ENCODE results near the gene ZAR1.

The ZAR1 gene

DNA sequence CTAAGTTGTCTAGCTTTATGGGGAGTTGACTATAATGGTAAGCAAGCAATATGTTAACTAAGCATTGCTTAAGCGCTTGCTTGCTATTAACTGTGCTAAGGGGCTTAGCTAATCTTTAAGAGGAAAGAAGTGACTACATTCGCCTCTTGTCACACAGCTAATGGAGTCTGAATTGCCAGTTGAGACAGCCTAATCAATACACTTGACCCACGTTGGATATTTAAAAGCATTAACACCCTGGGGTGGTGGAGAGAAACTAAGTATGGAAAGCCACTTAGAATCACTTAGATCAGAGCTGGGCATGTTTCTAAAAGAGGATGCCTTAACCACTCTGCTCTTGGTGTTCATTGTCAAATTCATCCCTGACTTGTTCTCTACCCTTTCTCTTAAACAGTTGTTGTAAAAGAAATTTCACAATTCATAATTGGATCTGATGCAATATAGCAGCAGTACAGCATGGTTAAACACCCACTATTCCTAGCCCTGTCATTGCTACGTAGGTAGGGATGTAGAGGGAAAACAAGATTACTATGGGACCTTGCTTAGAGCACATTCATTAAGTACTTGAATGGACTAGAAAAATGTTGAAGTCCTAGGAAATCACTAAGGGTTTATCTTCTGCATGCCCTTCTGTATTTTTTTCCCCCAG lies 3.5 kb downstream of the ZAR1 start:
- TF ChIP-seq, protein P1, sequence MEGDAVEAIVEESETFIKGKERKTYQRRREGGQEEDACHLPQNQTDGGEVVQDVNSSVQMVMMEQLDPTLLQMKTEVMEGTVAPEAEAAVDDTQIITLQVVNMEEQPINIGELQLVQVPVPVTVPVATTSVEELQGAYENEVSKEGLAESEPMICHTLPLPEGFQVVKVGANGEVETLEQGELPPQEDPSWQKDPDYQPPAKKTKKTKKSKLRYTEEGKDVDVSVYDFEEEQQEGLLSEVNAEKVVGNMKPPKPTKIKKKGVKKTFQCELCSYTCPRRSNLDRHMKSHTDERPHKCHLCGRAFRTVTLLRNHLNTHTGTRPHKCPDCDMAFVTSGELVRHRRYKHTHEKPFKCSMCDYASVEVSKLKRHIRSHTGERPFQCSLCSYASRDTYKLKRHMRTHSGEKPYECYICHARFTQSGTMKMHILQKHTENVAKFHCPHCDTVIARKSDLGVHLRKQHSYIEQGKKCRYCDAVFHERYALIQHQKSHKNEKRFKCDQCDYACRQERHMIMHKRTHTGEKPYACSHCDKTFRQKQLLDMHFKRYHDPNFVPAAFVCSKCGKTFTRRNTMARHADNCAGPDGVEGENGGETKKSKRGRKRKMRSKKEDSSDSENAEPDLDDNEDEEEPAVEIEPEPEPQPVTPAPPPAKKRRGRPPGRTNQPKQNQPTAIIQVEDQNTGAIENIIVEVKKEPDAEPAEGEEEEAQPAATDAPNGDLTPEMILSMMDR (IDR thresholded peaks at IDR 0.05) = no peak

DNA sequence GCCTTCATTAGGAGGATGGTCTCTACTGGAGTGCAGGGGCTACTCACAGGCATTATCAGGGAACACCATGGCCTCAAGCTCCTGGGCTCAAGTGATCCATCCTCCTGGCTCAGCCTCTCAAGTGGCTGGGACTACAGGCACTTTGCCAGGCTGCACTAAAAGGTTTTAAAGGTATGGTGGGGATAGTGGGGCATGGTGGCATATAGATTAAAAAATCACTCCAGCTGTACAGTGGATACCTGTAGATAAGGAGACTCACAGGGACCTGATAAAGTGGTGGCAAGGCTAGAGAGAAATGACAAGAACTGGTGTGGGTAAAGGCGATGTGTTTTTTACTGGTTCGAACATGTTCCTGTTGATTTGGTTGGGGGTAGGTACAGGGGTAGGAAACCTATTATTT lies 5.9 kb downstream of the ZAR1 start:
- TF ChIP-seq, protein P1 (IDR thresholded peaks at IDR 0.05) = no peak

DNA sequence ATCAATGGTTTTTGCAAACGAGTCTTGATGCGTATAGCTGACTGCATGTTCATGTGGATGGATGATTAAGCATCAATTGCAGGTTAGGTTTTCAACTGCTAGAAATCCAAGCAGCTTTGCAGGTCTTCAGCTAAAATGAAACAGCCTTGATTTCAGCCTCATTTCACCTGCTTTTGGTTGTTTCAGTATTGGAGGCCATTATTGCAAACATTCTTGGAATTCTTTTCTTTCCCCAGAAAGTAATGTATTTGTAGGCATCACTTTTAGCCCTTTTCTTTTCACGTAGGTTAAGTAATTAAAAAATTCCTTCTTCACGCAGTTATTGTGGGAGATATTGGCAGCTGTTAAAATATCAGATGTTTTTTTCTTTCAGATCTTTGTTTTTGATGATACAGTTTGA lies 8.8 kb downstream of the ZAR1 start:
- TF ChIP-seq, protein P1 (IDR thresholded peaks at IDR 0.05) = no peak

DNA sequence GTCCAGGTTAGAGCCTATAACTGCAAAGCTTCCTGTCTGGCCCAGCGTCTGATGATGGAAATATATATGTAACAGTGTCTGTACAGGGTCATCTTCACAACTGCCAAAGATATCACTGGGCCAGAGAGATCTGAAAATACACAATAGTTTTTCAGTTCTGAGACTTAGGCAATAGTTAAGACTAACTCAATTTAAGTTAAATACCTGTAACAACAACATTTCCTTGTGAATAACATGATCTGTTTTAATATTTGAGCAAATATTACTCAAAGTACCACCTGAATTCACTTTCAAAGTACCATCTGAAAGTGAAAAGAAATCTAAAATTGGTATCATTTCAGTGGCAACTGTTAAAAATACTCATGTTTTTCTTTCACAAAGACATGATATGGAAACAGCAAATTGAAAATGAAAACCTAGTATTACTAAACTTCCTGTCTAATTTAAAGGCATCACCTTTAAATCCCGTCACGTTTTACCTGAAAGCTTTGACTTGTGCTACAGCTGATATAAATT lies 9.6 kb downstream of the ZAR1 start:
- TF ChIP-seq, protein P1 (IDR thresholded peaks at IDR 0.05) = no peak

DNA sequence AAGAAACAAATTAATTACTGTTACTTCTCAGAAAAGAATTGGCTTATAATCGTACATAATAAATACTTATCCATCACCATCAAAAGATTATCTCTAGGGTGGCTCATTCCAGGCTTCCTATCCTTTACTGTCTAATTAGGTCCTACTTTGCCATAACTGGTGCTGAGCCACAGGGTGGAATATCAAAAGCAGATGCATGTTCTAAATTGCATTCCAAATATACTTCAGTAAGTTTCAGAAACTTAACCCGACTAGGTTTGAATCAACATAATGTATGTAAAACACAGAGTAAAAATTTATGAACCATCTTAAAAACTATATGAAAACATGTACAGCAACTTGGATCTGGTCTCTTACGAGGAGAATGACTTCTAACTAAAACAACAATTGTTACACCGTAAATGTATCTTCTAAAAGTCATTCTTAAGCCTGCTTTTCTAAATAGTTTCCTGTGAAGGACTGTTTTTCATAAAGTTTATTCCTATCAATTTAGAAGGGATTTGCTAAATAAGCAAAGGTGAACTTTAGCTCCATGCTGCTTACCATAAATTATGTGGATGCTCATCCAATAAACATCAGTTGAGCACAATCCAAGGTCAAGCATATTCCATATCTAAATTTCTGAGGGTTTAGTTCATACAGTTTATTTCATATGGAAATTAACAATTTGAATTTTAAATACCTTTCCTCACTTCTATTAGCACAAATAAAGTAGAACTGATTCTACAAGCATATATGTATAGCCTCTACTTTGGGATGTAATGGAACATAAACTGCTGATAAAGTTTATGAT lies 13.4 kb downstream of the ZAR1 start:
- TF ChIP-seq, protein P1 (IDR thresholded peaks at IDR 0.05) = no peak

DNA sequence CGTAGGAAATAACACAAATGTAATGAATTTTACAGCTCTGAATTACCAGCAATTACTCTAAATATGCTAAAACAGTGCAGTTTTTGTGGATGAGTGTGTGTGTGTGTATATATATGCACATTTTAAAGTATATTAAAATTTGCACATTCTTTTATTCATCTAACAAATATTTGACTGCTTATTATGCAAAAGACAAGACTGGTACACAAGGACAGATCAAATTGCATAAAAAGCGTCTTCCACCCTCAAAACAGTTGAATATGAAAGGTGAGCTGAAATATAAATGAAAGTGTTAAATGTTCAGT lies 13.9 kb downstream of the ZAR1 start:
- TF ChIP-seq, protein P1 (IDR thresholded peaks at IDR 0.05) = no peak

DNA sequence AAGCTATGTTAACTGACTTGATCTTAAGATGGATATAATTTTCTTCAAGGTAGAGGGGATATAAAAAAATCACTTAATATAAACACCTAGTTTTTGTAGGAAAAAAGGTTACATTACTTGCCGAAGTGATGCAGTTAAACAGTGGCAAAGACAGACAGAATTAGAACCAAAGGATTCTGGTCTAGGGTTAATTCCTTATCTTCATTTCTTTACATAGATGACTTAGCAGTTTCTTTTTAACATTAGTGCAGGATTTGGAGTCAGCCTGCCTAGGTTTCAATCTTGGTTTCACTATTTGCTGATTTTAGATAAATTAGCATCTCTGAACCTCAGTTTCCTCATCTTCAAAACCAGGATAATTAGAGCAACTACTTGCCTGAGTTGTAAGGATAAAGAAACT lies 14.3 kb downstream of the ZAR1 start:
- TF ChIP-seq, protein P1 (IDR thresholded peaks at IDR 0.05) = no peak

Data from LNCAP (cell line).